ENCODE data around the gene KRTAP9-9.
"Not testable (repeated sequence)": the region's sequence is repeated elsewhere in the genome, so short reads cannot be mapped to it uniquely, and the experiment has no call there.

The KRTAP9-9 gene

GRCh38 chr17:41267711-41268110, 12.5 kb downstream of the KRTAP9-9 start:
- DNase-seq, result no peak

GRCh38 chr17:41271323-41271722, 16.1 kb downstream of the KRTAP9-9 start:
- DNase-seq, result not testable (repeated sequence)

DNA sequence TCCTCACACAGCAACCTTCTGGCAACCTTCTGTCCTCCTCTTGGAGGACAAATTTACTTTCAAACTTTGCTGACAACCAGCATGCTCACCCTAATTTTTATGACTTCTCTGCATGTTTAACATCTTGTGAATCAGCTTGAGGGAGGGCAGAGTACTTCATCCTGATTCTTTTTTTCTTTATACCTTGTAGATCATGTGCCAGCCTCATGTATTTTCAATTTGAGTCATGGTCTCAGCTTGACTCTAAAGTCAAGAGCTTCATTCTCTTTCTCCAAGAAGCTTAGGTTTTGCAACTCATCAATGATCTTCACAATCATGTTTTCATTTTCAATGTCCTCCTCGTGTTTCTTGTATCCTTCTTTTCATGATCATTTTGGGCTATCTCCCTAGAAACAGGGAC, 16.7 kb downstream of the KRTAP9-9 start:
- no peak for DNase-seq

DNA sequence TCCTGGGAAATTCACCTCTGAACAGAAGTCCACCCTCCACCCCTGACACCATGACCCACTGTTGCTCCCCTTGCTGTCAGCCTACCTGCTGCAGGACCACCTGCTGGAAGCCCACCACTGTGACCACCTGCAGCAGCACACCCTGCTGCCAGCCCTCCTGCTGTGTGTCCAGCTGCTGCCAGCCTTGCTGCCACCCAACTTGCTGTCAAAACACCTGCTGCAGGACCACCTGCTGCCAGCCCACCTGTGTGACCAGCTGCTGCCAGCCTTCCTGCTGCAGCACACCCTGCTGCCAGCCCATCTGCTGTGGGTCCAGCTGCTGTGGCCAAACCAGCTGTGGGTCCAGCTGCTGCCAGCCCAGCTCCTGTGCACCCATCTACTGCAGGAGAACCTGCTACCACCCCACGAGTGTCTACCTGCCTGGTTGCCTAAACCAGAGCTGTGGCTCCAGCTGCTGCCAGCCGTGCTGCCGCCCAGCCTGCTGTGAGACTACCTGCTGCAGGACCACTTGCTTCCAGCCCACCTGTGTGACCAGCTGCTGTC, 20.5 kb downstream of the KRTAP9-9 start, which contains the start of gene KRTAP9-7:
Gene KRTAP9-7, plus strand, starts transcription at position 51 of the 543 bp plus-strand sequence. Its CDS starts 0 bp downstream, at position 51.
- DNase-seq, result not testable (repeated sequence)

GRCh38 chr17:41278176-41278955, 23.2 kb downstream of the KRTAP9-9 start:
- no peak for DNase-seq

DNA sequence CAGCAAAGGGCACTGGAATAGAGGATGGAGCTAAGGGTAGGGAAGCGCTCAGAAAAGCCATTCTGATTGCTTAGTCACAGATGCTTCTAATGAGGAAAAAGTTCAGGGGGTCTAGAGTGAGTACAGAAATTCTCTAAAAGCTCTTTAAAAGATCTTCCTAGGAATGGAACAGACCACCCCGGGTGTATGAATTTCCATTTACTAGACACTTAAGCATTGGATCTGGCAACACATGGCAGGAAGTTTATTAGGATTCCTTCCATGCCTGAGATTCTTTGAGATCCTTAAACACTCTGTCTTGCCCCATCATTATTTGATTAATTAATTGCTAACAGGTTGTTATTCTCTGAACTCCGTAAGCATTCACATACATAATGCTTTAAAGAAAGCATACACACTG, 28.9 kb downstream of the KRTAP9-9 start:
- DNase-seq, result no peak

DNA sequence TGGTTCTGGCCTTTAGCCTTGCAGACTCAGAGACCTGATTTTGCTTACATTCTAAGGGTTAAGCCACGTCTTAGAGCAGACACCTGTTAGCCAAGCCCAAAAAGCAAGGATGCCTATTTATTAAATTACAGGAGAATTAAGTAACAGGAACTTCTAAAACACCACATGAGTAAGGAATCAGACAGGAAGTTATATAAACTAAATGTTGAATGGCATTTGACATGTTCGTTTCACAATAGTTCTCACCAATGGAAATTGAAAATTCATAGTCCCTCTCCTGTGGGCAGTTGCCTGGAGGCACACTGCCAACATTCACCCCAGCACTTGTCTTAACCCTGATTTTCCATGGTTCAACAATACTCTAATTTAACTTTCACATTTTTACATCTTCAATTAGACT, 29.4 kb downstream of the KRTAP9-9 start:
- no peak for DNase-seq

- no peak for DNase-seq
These were observed 31.9 kb downstream of the KRTAP9-9 start for GRCh38 chr17:41287050-41287449.

- DNase-seq, result no peak
These were observed 38.8 kb downstream of the KRTAP9-9 start for GRCh38 chr17:41294016-41294415.

DNA sequence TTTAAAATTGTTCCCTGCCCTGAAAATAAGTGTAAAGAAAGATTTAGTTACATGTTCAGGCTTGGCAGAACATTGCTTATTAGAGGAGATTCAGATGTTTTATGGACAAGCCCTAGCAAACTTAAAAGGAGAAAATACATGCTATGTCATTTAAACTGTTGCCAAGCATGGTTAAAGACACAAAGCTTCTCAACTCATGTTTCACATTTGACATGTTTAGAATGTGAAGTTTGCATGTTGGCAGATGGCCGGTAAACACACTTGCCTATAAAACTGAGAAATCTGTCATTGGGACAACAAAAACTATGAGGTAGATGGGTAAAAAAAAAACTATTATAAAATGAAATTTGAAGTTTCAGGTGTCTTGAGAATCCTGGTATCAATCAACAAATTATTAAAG, 41.7 kb downstream of the KRTAP9-9 start:
- DNase-seq, result no peak

DNA sequence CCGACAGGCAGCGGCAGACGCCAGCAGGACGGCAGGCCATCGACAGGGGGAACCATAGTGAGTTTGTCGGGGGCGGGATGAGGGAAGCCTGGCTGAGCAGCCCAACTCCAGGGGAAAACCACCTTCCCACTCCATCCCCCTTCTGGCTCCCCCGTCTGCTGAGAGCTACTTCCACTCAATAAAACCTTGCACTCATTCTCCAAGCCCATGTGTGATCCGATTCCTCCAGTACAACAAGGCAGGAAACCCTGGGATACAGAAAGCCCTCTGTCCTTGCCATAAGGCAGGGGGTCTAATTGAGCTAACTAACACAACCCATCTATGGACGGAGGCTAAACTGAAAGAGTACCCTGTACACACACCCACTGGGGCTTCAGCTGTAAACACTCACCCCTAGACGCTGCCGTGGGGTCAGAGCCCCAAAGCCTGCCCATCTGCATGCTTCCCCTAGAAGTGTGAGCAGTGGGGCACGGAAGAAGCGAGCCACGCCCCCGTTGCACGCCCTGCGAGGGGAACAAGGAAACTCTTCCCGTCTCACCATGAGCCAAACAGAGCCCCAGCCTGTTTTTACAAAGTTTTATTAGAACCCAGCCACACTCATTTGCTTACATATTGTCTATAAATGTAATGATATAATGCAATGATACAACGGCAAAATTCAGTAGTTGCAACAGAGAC, 43.4 kb downstream of the KRTAP9-9 start:
- DNase-seq, result no peak

GRCh38 chr17:41301204-41301790, 46.1 kb downstream of the KRTAP9-9 start:
- no peak for DNase-seq

- no peak for DNase-seq
These were observed 47.0 kb downstream of the KRTAP9-9 start, which contains the start of gene KRTAP29-1 for GRCh38 chr17:41301916-41302901. Gene KRTAP29-1 (minus strand): TSS chr17:41302851. CDS start chr17:41302851, 0 bp downstream.

GRCh38 chr17:41302981-41303380, 47.8 kb downstream of the KRTAP9-9 start:
- no peak for DNase-seq

DNA sequence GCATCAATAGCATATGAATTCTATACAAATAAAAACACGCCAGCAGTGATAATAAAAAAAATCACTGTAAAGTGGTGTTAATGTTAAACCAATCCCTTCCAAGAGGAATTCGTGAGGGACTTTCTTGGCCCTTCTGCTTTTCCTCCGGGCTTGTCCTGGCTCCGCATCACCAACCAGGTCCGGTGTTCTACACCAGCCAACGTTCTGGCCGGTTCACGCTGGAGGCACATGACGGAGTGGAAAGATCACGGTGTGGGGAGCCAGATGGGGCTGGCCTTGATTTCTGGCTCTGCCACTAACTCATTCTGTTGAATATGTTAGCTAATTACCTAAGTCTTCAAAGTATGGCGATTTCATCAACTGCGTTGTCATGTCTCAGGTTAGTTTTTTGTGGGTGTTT, 48.9 kb downstream of the KRTAP9-9 start:
- DNase-seq, result no peak

Data from retina (tissue), 1 donor.